ENCODE results near the gene SOX15.

The SOX15 gene

GRCh38 chr17:7561028-7561575 is 28.8 kb downstream of the SOX15 start:
- peak; percentile 93 for TF ChIP-seq CTCF (IDR thresholded peaks at IDR 0.05; ENCODE audit: borderline replicate concordance, control extremely low read depth, extremely low read depth, insufficient read depth, missing control alignments)
- peak; percentile 91 for DNase-seq (ENCODE audit: low spot score)
- in situ Hi-C loops (cut with MboI; ENCODE audit: low sequenced_read_pairs, unreplicated experiment) = no loop called here

GRCh38 chr17:7560172-7561027 is 29.5 kb downstream of the SOX15 start:
- in situ Hi-C loops (cut with MboI; ENCODE audit: low sequenced_read_pairs, unreplicated experiment) = no loop called here
- peak; percentile 63 for TF ChIP-seq CTCF (IDR thresholded peaks at IDR 0.05; ENCODE audit: borderline replicate concordance, control extremely low read depth, extremely low read depth, insufficient read depth, missing control alignments)
- no peak for DNase-seq (ENCODE audit: low spot score)

- no peak for DNase-seq (ENCODE audit: low spot score)
- in situ Hi-C loops (cut with MboI; ENCODE audit: low sequenced_read_pairs, unreplicated experiment) = no loop called here
- no peak for TF ChIP-seq CTCF (IDR thresholded peaks at IDR 0.05; ENCODE audit: borderline replicate concordance, control extremely low read depth, extremely low read depth, insufficient read depth, missing control alignments)
Measured at GRCh38 chr17:7559320-7560171, 30.3 kb downstream of the SOX15 start.

GRCh38 chr17:7558544-7559319 is 31.2 kb downstream of the SOX15 start, which contains the start of gene TNFSF13:
Gene TNFSF13, plus strand, starts transcription at chr17:7558750. Its CDS starts 290 bp downstream, at chr17:7559040.
- DNase-seq (ENCODE audit: low spot score) = no peak
- in situ Hi-C loops (cut with MboI; ENCODE audit: low sequenced_read_pairs, unreplicated experiment) = no loop called here
- TF ChIP-seq CTCF (IDR thresholded peaks at IDR 0.05; ENCODE audit: borderline replicate concordance, control extremely low read depth, extremely low read depth, insufficient read depth, missing control alignments) = no peak

GRCh38 chr17:7557775-7558543 is 31.9 kb downstream of the SOX15 start:
- in situ Hi-C loops (cut with MboI; ENCODE audit: low sequenced_read_pairs, unreplicated experiment) = no loop called here
- DNase-seq (ENCODE audit: low spot score) = peak; percentile 72
- no peak for TF ChIP-seq CTCF (IDR thresholded peaks at IDR 0.05; ENCODE audit: borderline replicate concordance, control extremely low read depth, extremely low read depth, insufficient read depth, missing control alignments)

Data from GM13976 (cell line).